H1 (cell line): Measurements from ENCODE around the gene CACNA1E. TPM values are rescaled to one million over a fixed set of nuclear protein-coding genes. Genes with fewer than 3 reads are reported as not detected.

Experiments used
- CTCF ChIA-PET: fragments of 300-600 bp; sonication (Branson Sonifier 250); formaldehyde crosslinking; loops from one replicate; lab custom pipeline; 2021; ENCODE audit not compliant: partially characterized antibody; lab: Charles Lee
- POLR2A ChIA-PET: fragments of 300-600 bp; sonication (Branson Sonifier 250); formaldehyde crosslinking; loops from one replicate; lab custom pipeline; 2021; ENCODE audit warnings: inconsistent platforms; ENCODE audit not compliant: partially characterized antibody; lab: Charles Lee
- DNase-seq, 2 experiments: peaks; one replicate each; pipeline versions ENCODE4 v3.0.0 to v3.0.0-alpha.2; 2010 to 2022; ENCODE audit warnings: low spot score in 2 of 2, low read depth in 1 of 2, mixed read lengths in 1 of 2
- FAIRE-seq: peaks from 2 replicates; lab custom pipeline; 2011; peaks lifted over from hg19 to GRCh38; lab: Jason Lieb, UNC
- H2AFZ ChIP-seq: 2 replicates; pipeline ENCODE4 v1.8.1; 2012; ENCODE audit warnings: low read length, inconsistent platforms
- H2AK5ac ChIP-seq: 2 replicates; pipeline ENCODE4 v1.6.1; 2013; ENCODE audit warnings: low read depth, low read length
- H2BK120ac ChIP-seq: replicated peaks from 2 replicates; pipeline ENCODE3; 2013; ENCODE audit warnings: low read depth, low read length, inconsistent platforms
- H2BK12ac ChIP-seq: 2 replicates; pipeline ENCODE4 v1.6.1; 2013; ENCODE audit warnings: low read depth, low read length
- H2BK15ac ChIP-seq: 2 replicates; pipeline ENCODE4 v1.6.1; 2013; ENCODE audit warnings: low read length
- H2BK20ac ChIP-seq: 2 replicates; pipeline ENCODE4 v1.6.1; 2013; ENCODE audit warnings: low read length
- H2BK5ac ChIP-seq: 2 replicates; pipeline ENCODE4 v1.6.1; 2013; ENCODE audit warnings: low read depth, low read length
- H3K14ac ChIP-seq: 2 replicates; pipeline ENCODE4 v1.6.1; 2013; ENCODE audit warnings: inconsistent platforms; ENCODE audit not compliant: insufficient read length
- H3K18ac ChIP-seq: 2 replicates; pipeline ENCODE4 v1.6.1; 2013; ENCODE audit warnings: low read length; ENCODE audit errors: extremely low read depth
- H3K23ac ChIP-seq: 2 replicates; pipeline ENCODE4 v1.6.1; 2013; ENCODE audit warnings: inconsistent platforms; ENCODE audit not compliant: insufficient read length
- H3K23me2 ChIP-seq: 2 replicates; pipeline ENCODE4 v1.6.1; 2013; ENCODE audit warnings: low read depth, low read length
- H3K27ac ChIP-seq: 2 replicates; pipeline ENCODE4 v1.6.1; 2011; ENCODE audit warnings: low read depth, low read length, inconsistent platforms
- H3K27me3 ChIP-seq, 4 experiments: replicated peaks in 1 of 4; 1 replicate in 1 of 4; 2 replicates in 3 of 4; pipeline versions ENCODE4 v1.6.1 to v1.8.1; 2011 to 2013; ENCODE audit warnings: low read length in 3 of 4, mild to moderate bottlenecking in 3 of 4, inconsistent platforms in 2 of 4, mixed read lengths in 2 of 4, moderate library complexity in 1 of 4; ENCODE audit not compliant: control insufficient read depth in 3 of 4, insufficient read depth in 3 of 4; ENCODE audit errors: extremely low read depth in 1 of 4
- H3K36me3 ChIP-seq, 4 experiments: 2 replicates each; pipeline versions ENCODE4 v1.6.1 to v1.8.1; 2011 to 2013; ENCODE audit warnings: mild to moderate bottlenecking in 4 of 4, low read length in 3 of 4, moderate library complexity in 2 of 4, control low read depth in 1 of 4, inconsistent platforms in 1 of 4; ENCODE audit not compliant: insufficient read depth in 4 of 4, control insufficient read depth in 2 of 4
- H3K4ac ChIP-seq: replicated peaks from 2 replicates; pipeline ENCODE3; 2013; ENCODE audit warnings: low read length, low read depth, mixed read lengths, inconsistent platforms; ENCODE audit not compliant: insufficient read length
- H3K4me1 ChIP-seq, 4 experiments: replicated peaks in 1 of 4; 1 replicate in 1 of 4; 2 replicates in 3 of 4; pipeline versions ENCODE4 v1.6.1 to v1.8.1; 2011 to 2013; ENCODE audit warnings: low read length in 3 of 4, inconsistent platforms in 2 of 4, mixed read lengths in 1 of 4; ENCODE audit not compliant: insufficient read depth in 4 of 4, control insufficient read depth in 3 of 4
- H3K4me2 ChIP-seq, 2 experiments: 2 replicates each; pipeline versions ENCODE4 v1.6.1 to v1.8.1; 2011 to 2013; ENCODE audit warnings: low read depth in 2 of 2, low read length in 2 of 2, control low read depth in 1 of 2, inconsistent platforms in 1 of 2, mild to moderate bottlenecking in 1 of 2; ENCODE audit not compliant: insufficient read depth in 1 of 2
- H3K4me3 ChIP-seq, 4 experiments: fragments of 200-600, 300-600 bp in 1 of 4; sonication (generic), shearing (Covaris generic), sonication (Bioruptor Twin) in 1 of 4; 2 replicates each; pipeline versions ENCODE4 v1.5.1 to v1.8.1; 2011 to 2016; ENCODE audit warnings: low read length in 4 of 4, low read depth in 3 of 4, control low read depth in 2 of 4, inconsistent platforms in 2 of 4, mild to moderate bottlenecking in 2 of 4, mixed read lengths in 1 of 4, moderate library complexity in 1 of 4; ENCODE audit not compliant: insufficient read depth in 2 of 4; ENCODE audit errors: extremely low read depth in 1 of 4
- H3K56ac ChIP-seq: replicated peaks from 2 replicates; pipeline ENCODE3; 2013; ENCODE audit warnings: low read depth, mild to moderate bottlenecking, mixed read lengths, low read length, inconsistent platforms; ENCODE audit not compliant: insufficient read length
- H3K79me1 ChIP-seq: 2 replicates; pipeline ENCODE4 v1.6.1; 2013; ENCODE audit warnings: low read depth, low read length, control low read depth
- H3K79me2 ChIP-seq, 2 experiments: 2 replicates each; pipeline versions ENCODE4 v1.6.1 to v1.8.1; 2012 to 2013; ENCODE audit warnings: low read length in 2 of 2, mild to moderate bottlenecking in 2 of 2, inconsistent platforms in 1 of 2; ENCODE audit not compliant: insufficient read depth in 2 of 2, control insufficient read depth in 1 of 2
- H3K9ac ChIP-seq, 4 experiments: replicated peaks in 1 of 4; 1 replicate in 1 of 4; 2 replicates in 3 of 4; pipeline versions ENCODE4 v1.6.1 to v1.8.1; 2011 to 2013; ENCODE audit warnings: low read depth in 3 of 4, low read length in 3 of 4, control low read depth in 2 of 4, mild to moderate bottlenecking in 2 of 4, moderate library complexity in 2 of 4, inconsistent platforms in 1 of 4; ENCODE audit errors: extremely low read depth in 1 of 4
- H3K9me3 ChIP-seq, 2 experiments: 2 replicates each; pipeline versions ENCODE4 v1.6.1 to v1.8.1; 2012 to 2013; ENCODE audit warnings: mild to moderate bottlenecking in 2 of 2, moderate library complexity in 2 of 2, control low read depth in 1 of 2, inconsistent platforms in 1 of 2, low read depth in 1 of 2, low read length in 1 of 2, mixed read lengths in 1 of 2; ENCODE audit not compliant: insufficient read depth in 2 of 2
- H4K20me1 ChIP-seq, 2 experiments: replicated peaks in 1 of 2; 2 replicates each; pipeline versions ENCODE3 to v1.8.1; 2011 to 2013; ENCODE audit warnings: inconsistent platforms in 2 of 2, low read length in 2 of 2, mild to moderate bottlenecking in 1 of 2; ENCODE audit not compliant: insufficient read depth in 2 of 2, control insufficient read depth in 1 of 2
- H4K5ac ChIP-seq: 2 replicates; pipeline ENCODE4 v1.6.1; 2013; ENCODE audit warnings: low read length, low read depth, mixed read lengths, inconsistent platforms; ENCODE audit not compliant: insufficient read length
- H4K8ac ChIP-seq: 2 replicates; pipeline ENCODE4 v1.8.0; 2013; ENCODE audit warnings: mild to moderate bottlenecking, moderate library complexity, low read length, inconsistent platforms; ENCODE audit not compliant: insufficient read depth; ENCODE audit errors: extremely low read depth
- H4K91ac ChIP-seq: replicated peaks from 2 replicates; pipeline ENCODE3; 2013; ENCODE audit warnings: low read length, mixed read lengths, inconsistent platforms; ENCODE audit not compliant: insufficient read length
- ASH2L ChIP-seq: fragments of 200-600, 300-600 bp; sonication (generic); IDR thresholded peaks from one replicate; pipeline ENCODE4 v1.7.1; 2017; ENCODE audit warnings: low read length
- BACH1 ChIP-seq: IDR thresholded peaks from 2 replicates; pipeline ENCODE4 v1.6.1; 2012; ENCODE audit warnings: low read length, improper control_type of control experiment
- BRCA1 ChIP-seq: IDR thresholded peaks from 2 replicates; pipeline ENCODE4 v1.6.1; 2012; ENCODE audit warnings: low read depth, low read length, improper control_type of control experiment
- CHD1 ChIP-seq: IDR thresholded peaks from 2 replicates; pipeline ENCODE4 v1.6.1; 2012; ENCODE audit warnings: low read depth, low read length, improper control_type of control experiment
- EZH2 ChIP-seq: fragments of 200-600 bp; sonication (generic); IDR thresholded peaks from 2 replicates; pipeline ENCODE4 v1.7.1; 2012; ENCODE audit warnings: low read depth, mild to moderate bottlenecking, moderate library complexity, low read length, inconsistent platforms; ENCODE audit not compliant: severe bottlenecking
- JUN ChIP-seq: IDR thresholded peaks from 2 replicates; pipeline ENCODE4 v1.6.1; 2011; ENCODE audit warnings: low read depth, mild to moderate bottlenecking, improper control_type of control experiment, low read length
- PHF8 ChIP-seq: fragments of 200-600 bp; sonication (generic); conservative IDR thresholded peaks from 2 replicates; pipeline ENCODE4 v1.7.1; 2012; ENCODE audit warnings: low read depth, mild to moderate bottlenecking, inconsistent platforms, low read length, moderate library complexity
- SIRT6 ChIP-seq: IDR thresholded peaks from one replicate; pipeline ENCODE4 v1.7.1; 2012; ENCODE audit warnings: low read length, inconsistent platforms
- SRF ChIP-seq: IDR thresholded peaks from 2 replicates; pipeline ENCODE4 v1.6.1; 2011; ENCODE audit warnings: mild to moderate bottlenecking, low read depth, low read length, moderate library complexity
- SUZ12 ChIP-seq: fragments of 200-600 bp; sonication (generic); IDR thresholded peaks from 2 replicates; pipeline ENCODE4 v1.6.1; 2012; ENCODE audit warnings: mild to moderate bottlenecking, inconsistent platforms, low read length, moderate library complexity, mixed read lengths
- TBP ChIP-seq: IDR thresholded peaks from 2 replicates; pipeline ENCODE4 v1.6.1; 2011; ENCODE audit warnings: low read depth, low read length, improper control_type of control experiment
- WGBS, 2 experiments: shearing (Covaris generic) in 1 of 2; methylation state at CpG; one replicate each; pipeline versions ENCODE4 v1.1.6 to v1.1.7; 2013 to 2015; ENCODE audit warnings: low lambda C conversion rate in 2 of 2, mixed read lengths in 2 of 2, inconsistent platforms in 1 of 2, low coverage in 1 of 2, missing lambda C conversion rate in 1 of 2; ENCODE audit not compliant: insufficient replicate concordance in 2 of 2, insufficient coverage in 1 of 2, insufficient read length in 1 of 2; ENCODE audit errors: extremely low coverage in 1 of 2, missing lambda C conversion rate in 1 of 2; 5-methylcytosine and 5-hydroxymethylcytosine counted together
- polyA plus RNA-seq, 7 experiments: library from polyadenylated mRNA; depleted of rRNA in 3 of 7; stranded (reverse) in 5 of 7; unstranded in 2 of 7; fragments of >200 nt in 5 of 7; fragments of 200-250 nt in 2 of 7; gene quantifications; 1 replicate in 5 of 7; 2 replicates in 1 of 7; 4 replicates in 1 of 7; pipeline versions ENCODE4 v1.2.1 to v1.2.3, GENCODE V29; 2011 to 2013; ENCODE audit warnings: missing spikeins in 2 of 7, mixed read lengths in 2 of 7
- total RNA-seq: library from RNA; stranded (reverse); fragmentation: NEBNext Ultra II Directional; extraction: Animal tissue kit (Norgen Biotek cat#: 25700); gene quantifications from 2 replicates; pipeline ENCODE4 v1.2.1, GENCODE V29; 2021
- TF ChIP-seq, protein P1 (sequence below): IDR thresholded peaks from 2 replicates; pipeline ENCODE4 v1.6.1; 2011; ENCODE audit warnings: low read length, improper control_type of control experiment
- TF ChIP-seq, protein P2 (sequence below): IDR thresholded peaks from 2 replicates; pipeline ENCODE4 v1.6.1; 2012; ENCODE audit warnings: inconsistent platforms

The CACNA1E gene
- total and polyA plus RNA-seq, 2 of the 8 experiments (the other 6 are each of a cell fraction or from before 2014, with no cell fraction given): 0.98 to 1.3 TPM

DNA sequence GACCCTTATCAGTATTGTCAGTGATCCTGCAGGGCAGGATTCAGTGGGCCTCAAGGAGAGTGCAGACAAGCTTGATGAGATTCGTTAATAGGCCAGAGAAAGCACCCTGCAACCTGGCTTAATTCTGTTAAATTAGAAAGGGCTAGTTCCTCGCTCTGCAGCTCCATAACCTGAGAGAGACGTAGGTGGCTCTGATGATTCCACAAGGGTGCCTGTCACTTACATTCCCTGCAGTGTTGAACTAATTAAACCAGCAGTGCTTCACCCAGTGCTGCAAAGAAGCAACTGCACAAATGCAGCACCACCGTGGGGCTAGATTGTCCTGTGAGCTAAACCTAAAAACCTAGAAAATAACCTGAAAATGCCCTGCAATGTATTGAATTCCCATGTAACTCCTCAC is 270.8 kb downstream of the CACNA1E start:
- Histone ChIP-seq H3K4me3 (no peak overlapping the region), H3K4me1 (no peaks in the 10 kb centered on the region), H2AFZ (no peak overlapping the region), H3K9me3 (no peaks in the 10 kb centered on the region), H2AK5ac (no peak overlapping the region), H2BK12ac (no peak overlapping the region), H3K79me1 (no peaks in the 10 kb centered on the region), H2BK5ac (no peak overlapping the region), H3K18ac (no peak overlapping the region), H4K91ac (no peak overlapping the region), H2BK15ac (no peak overlapping the region), H3K23ac (no peak overlapping the region), H3K4ac (no peak overlapping the region), H3K9ac (no peak overlapping the region), H3K27me3 (no peaks in the 10 kb centered on the region), H2BK120ac (no peak overlapping the region), H2BK20ac (no peak overlapping the region), H3K36me3 (no peaks in the 10 kb centered on the region), H3K4me2 (no peak overlapping the region), H4K20me1 (no peaks in the 10 kb centered on the region), H4K5ac (no peak overlapping the region), H4K8ac (no peak overlapping the region), H3K56ac (no peak overlapping the region), H3K23me2 (no peaks in the 10 kb centered on the region; the same call in 1 of the 2 replicates), H3K79me2 (no peaks in the 10 kb centered on the region), H3K27ac (no peak overlapping the region), H3K14ac (no peak overlapping the region)
- DNase-seq (no peak), FAIRE-seq (no peak)
- CTCF ChIA-PET: interaction anchor here (0.6 to 2.1 kb wide), 9 partner anchors 9 to 244 kb away, joined by 3 to 4 read pairs (median 3); no protein-coding TSS in a partner anchor
- POLR2A ChIA-PET: no interaction called here
- TF ChIP-seq, protein P1, sequence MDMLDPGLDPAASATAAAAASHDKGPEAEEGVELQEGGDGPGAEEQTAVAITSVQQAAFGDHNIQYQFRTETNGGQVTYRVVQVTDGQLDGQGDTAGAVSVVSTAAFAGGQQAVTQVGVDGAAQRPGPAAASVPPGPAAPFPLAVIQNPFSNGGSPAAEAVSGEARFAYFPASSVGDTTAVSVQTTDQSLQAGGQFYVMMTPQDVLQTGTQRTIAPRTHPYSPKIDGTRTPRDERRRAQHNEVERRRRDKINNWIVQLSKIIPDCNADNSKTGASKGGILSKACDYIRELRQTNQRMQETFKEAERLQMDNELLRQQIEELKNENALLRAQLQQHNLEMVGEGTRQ: no peak
- TF ChIP-seq EZH2 (no peak), BACH1 (no peak), CHD1 (no peak), SIRT6 (no peak), TBP (no peak), ASH2L (no peak), PHF8 (no peak), JUN (no peak), BRCA1 (no peak), SRF (no peak), SUZ12 (no peak)
- TF ChIP-seq, protein P2, sequence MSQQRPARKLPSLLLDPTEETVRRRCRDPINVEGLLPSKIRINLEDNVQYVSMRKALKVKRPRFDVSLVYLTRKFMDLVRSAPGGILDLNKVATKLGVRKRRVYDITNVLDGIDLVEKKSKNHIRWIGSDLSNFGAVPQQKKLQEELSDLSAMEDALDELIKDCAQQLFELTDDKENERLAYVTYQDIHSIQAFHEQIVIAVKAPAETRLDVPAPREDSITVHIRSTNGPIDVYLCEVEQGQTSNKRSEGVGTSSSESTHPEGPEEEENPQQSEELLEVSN: no peak
- WGBS, 2 experiments: 88% methylated on average over 4 of the region's 4 CpGs; no CpG with 5 or more reads in 1 of the 2 experiments
